Measurements from ENCODE around the gene LRATD1.

- TF ChIP-seq ZBTB1 (tag by site-specific recombination; IDR thresholded peaks at IDR 0.05) (no peak), YY1 (tag by site-specific recombination; IDR thresholded peaks at IDR 0.05) (no peak), ZNF302 (tag by site-specific recombination; IDR thresholded peaks at IDR 0.05; ENCODE audit: low read depth) (no peak), ZNF148 (tag by site-specific recombination; IDR thresholded peaks at IDR 0.05; ENCODE audit: borderline replicate concordance) (no peak)
- TF ChIP-seq, protein P1, sequence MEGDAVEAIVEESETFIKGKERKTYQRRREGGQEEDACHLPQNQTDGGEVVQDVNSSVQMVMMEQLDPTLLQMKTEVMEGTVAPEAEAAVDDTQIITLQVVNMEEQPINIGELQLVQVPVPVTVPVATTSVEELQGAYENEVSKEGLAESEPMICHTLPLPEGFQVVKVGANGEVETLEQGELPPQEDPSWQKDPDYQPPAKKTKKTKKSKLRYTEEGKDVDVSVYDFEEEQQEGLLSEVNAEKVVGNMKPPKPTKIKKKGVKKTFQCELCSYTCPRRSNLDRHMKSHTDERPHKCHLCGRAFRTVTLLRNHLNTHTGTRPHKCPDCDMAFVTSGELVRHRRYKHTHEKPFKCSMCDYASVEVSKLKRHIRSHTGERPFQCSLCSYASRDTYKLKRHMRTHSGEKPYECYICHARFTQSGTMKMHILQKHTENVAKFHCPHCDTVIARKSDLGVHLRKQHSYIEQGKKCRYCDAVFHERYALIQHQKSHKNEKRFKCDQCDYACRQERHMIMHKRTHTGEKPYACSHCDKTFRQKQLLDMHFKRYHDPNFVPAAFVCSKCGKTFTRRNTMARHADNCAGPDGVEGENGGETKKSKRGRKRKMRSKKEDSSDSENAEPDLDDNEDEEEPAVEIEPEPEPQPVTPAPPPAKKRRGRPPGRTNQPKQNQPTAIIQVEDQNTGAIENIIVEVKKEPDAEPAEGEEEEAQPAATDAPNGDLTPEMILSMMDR (tag by site-specific recombination; IDR thresholded peaks at IDR 0.05), result no peak
Observed at GRCh38 chr2:14656146-14656545, 23.6 kb downstream of the LRATD1 start.

Data from HEK293 (cell line).